HCT116 (cell line): ENCODE data around the gene CDH23.
A peak's percentile ranks its signal among the peaks of the same experiment; 100 is the strongest.

Source experiments
- CTCF ChIP-seq, 3 experiments: fragments of 200-600 bp in 1 of 3; sonication (generic) in 1 of 3; IDR thresholded peaks in 2 of 3; conservative IDR thresholded peaks in 1 of 3; 2 replicates each; pipeline ENCODE4 v1.5.1; 2012 to 2017; ENCODE audit warnings: low read depth in 2 of 3, low read length in 2 of 3, antibody characterized with exemption in 1 of 3, borderline replicate concordance in 1 of 3, control low read depth in 1 of 3, mild to moderate bottlenecking in 1 of 3, mixed read lengths in 1 of 3, mixed run types in 1 of 3, moderate library complexity in 1 of 3; ENCODE audit not compliant: insufficient read depth in 1 of 3
- JUND ChIP-seq: IDR thresholded peaks from 2 replicates; pipeline ENCODE4 v1.6.1; 2012
- POLR2A ChIP-seq: IDR thresholded peaks from 2 replicates; pipeline ENCODE4 v1.7.0; 2011; ENCODE audit warnings: borderline replicate concordance; ENCODE audit not compliant: insufficient read depth, insufficient read length; ENCODE audit errors: extremely low read depth
- REST ChIP-seq: IDR thresholded peaks from 2 replicates; pipeline ENCODE4 v1.6.1; 2012; ENCODE audit warnings: low read depth
- ZFX ChIP-seq: fragments of 450-650 bp; IDR thresholded peaks from 2 replicates; pipeline ENCODE4 v1.6.1; 2017
- TF ChIP-seq, protein P1 (sequence below): IDR thresholded peaks from 2 replicates; pipeline ENCODE4 v1.6.1; 2012

GRCh38 chr10:71615538-71616329 is 219.0 kb downstream of the CDH23 start:
- TF ChIP-seq, protein P1, sequence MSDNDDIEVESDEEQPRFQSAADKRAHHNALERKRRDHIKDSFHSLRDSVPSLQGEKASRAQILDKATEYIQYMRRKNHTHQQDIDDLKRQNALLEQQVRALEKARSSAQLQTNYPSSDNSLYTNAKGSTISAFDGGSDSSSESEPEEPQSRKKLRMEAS, result no peak
- TF ChIP-seq CTCF (IDR thresholded peaks at IDR 0.05 in 2 of 3, conservative IDR thresholded peaks at IDR 0.05 in 1 of 3; ENCODE audit: borderline replicate concordance in 1 of 3, insufficient read depth in 1 of 3, low read depth in 2 of 3, low read length in 2 of 3) (peak in 1 of 3 experiments; percentile 16; a peak in 2 of 6 replicates), REST (no peak), POLR2A (no peak), JUND (no peak), ZFX (no peak)
